ENCODE data around the gene SKIC2.
"Not testable (repeated sequence)": the region's sequence is repeated elsewhere in the genome, so short reads cannot be mapped to it uniquely, and the experiment has no call there.

DNA sequence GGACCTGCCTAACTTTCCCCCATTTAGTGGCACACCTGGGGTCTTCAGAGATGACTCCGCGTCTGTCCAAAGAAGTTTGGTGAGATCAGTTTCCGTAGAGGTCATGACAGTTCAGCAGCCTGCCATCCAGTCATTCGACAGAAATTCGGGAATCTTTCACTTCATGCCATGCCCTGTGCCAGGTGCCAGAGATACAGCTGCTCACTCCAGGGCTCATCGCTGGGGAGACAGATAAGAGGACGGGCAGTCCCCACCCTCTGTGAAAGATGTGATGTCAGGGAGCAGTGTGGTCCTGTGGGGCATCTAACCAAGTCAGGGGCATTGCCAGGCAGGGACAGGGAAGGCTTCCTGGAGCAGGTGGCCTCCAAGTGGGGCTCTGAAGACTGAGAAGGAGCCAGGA lies 44.3 kb downstream of the SKIC2 start:
- TF ChIP-seq, protein P1, sequence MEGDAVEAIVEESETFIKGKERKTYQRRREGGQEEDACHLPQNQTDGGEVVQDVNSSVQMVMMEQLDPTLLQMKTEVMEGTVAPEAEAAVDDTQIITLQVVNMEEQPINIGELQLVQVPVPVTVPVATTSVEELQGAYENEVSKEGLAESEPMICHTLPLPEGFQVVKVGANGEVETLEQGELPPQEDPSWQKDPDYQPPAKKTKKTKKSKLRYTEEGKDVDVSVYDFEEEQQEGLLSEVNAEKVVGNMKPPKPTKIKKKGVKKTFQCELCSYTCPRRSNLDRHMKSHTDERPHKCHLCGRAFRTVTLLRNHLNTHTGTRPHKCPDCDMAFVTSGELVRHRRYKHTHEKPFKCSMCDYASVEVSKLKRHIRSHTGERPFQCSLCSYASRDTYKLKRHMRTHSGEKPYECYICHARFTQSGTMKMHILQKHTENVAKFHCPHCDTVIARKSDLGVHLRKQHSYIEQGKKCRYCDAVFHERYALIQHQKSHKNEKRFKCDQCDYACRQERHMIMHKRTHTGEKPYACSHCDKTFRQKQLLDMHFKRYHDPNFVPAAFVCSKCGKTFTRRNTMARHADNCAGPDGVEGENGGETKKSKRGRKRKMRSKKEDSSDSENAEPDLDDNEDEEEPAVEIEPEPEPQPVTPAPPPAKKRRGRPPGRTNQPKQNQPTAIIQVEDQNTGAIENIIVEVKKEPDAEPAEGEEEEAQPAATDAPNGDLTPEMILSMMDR (IDR thresholded peaks at IDR 0.05), result not testable (repeated sequence)
- TF ChIP-seq POLR2A (IDR thresholded peaks at IDR 0.05); POLR2AphosphoS5 (IDR thresholded peaks at IDR 0.05; ENCODE audit: insufficient read depth in 1 of 2, low read depth in 1 of 2): not testable (repeated sequence)

Data from vagina (tissue), 2 donors.